GM19099 (cell line): ENCODE results near the gene WNT6.

Source experiments
- POLR2A ChIP-seq: IDR thresholded peaks from 3 replicates; pipeline ENCODE4 v1.6.1; 2011; ENCODE audit warnings: low read depth; ENCODE audit not compliant: insufficient read length; ENCODE audit errors: extremely low read depth

WNT6 gene

DNA sequence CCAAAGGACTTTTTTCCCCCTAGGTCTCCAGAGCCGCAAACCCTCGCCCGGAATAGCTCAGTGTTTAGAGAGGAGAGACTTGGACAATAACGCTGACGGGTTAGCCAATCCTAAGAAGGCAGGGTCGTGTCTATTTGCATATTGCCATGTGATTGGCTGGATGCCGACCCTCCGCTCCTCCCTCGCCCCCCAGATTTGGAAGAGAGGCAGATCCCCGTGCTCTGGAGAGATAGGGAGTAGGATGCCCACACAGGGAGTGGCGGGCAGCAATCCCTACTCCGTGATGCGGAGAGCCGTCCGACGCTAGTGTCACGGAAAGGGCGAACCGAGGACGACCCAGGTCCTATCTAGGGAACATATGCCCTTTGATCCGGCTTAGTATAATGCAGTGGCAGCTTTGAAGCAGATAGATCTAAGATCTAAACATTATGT lies 1.4 kb downstream of the WNT6 start:
- no peak for TF ChIP-seq POLR2A

DNA sequence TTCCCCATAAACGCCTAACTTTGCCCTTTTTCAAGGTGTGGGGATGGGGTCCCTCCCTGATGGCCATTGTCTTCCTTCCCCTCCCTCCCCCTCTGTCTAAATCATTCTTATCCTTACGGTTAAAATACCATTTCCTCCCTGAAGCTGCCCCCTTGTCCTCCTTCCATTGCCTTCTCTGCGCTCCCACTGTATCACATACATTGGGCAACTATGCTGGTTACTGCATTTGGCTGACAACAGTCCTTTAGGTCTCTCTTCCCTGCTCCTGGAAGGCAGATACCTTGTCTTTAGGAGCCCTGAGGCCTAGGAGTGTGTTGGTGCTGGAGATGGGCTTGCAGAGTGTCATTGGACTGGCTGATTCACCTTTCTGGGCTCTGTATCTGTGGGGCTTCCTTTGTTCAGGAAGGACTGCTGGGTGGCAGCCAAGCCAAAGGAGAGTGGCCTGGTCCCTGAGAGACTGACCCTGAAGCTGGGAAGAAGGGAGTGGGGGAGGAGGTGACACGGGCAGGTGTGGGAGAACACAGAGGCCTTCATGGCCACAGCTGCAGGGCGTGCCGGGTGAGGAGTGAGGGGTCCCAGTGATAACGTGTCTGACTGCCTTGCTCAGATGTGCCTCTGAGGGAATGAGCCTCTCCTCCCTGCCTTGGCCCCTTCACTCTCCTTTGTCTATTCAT lies 2.2 kb downstream of the WNT6 start:
- no peak for TF ChIP-seq POLR2A

DNA sequence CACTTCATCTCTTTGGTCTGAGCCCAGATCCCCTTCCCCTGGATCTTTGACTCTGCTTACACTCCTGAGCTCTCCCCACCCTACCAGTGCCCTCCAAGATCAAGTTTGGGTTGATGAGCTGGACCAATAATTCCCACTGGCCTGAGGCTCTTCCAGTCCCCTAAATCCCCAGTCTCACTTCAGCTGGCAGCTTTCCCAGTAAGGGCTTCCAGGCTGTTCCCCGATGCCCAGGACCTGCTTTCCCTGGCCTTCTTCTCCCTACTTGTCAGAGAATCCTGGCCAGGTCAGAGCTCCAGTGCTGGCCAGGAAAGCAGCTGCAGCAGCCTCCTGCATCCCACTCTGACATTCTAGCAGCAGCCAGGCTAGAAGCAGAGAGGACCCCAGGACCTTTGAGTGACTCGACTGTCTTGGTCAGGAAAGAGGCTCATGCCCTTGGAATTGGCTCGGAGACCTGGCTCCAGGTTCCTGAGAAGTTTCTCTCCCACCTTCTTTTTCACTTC lies 3.5 kb downstream of the WNT6 start:
- TF ChIP-seq POLR2A, result no peak

DNA sequence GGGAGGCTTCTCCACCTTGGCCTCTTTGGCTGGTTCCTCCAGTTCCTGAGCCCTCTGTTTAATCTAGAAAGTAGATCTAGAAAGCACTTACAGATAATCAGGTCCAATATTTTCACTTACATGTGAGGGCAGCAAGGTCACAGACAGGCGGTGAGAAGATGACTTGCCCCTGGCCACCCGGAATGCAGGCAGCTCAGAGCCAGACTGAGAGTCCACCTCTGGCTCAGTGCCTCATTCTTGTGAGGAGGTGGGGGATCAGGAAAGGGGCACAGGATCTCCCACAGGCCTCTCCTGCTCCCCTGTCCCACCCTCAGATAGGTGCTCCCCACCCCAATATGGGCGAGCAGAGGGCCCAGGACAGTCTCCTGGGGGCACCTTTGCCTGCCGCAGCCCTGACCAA lies 5.8 kb downstream of the WNT6 start:
- TF ChIP-seq POLR2A, result no peak

DNA sequence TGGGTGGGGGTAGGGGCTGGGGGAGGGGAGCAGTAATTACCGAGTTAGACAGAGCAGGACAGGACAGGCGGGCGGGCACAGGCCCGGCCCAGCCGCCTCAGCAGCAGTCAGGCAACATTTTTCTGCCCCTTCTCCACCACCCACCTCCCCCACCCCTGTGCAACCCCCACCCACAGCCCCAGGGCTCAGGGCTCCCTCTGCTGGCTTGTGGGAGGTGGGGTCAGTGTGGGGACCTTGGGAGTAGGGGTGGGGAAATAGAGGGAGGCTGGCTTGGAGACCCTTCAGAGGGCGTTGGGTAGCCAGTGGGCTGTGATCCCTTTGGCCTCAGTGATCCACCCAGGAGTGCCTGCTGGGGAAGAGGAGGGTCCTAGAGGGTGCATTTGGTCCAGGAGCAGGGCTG lies 6.4 kb downstream of the WNT6 start:
- no peak for TF ChIP-seq POLR2A

DNA sequence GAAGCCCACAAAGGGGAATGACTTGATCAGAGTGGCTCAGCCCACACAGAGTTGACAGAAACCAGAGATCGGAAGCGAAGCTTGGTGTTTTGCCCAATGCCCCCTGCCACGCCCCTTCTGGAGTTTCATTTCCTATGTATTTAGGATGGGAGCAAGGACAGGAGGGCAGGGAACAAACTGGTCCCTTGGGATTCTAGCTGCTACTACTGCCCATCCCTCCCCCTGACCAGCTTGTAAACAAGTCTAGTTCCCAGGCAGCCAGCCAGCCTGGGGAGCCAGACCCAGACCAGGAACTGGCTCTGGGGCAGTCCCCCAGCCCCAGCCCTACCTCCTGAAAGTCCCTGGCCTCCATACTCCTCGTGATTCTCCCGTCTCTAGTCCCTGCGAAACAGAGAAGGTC lies 8.3 kb downstream of the WNT6 start:
- no peak for TF ChIP-seq POLR2A

DNA sequence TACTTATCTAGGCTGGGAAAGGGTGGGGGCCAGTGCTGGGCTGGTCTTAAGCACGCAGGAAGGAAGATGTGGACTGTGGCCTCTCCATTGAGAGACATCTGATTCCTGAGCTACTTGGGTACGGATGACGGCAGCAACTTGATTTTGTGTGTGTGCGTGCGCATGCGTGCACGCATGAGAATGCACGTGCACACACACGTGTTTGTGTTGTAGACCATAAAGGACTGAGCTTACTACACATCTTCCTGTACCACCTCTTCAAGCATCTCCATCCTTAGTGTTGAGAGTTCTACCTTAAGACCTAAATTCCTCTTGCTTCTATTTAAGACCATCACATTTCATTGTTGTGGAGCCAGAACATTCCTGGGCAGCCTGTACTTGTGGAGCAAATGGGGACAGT lies 9.5 kb downstream of the WNT6 start:
- no peak for TF ChIP-seq POLR2A

DNA sequence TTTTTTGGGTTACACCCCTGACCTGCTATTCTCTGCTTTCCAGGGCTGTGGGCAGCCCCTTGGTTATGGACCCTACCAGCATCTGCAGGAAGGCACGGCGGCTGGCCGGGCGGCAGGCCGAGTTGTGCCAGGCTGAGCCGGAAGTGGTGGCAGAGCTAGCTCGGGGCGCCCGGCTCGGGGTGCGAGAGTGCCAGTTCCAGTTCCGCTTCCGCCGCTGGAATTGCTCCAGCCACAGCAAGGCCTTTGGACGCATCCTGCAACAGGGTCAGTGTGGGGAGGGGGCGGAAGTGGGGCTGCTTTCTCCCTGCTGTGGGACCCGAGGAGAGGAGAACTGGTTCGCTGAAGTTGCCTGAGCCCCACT lies 11.4 kb downstream of the WNT6 start:
- TF ChIP-seq POLR2A, result no peak

DNA sequence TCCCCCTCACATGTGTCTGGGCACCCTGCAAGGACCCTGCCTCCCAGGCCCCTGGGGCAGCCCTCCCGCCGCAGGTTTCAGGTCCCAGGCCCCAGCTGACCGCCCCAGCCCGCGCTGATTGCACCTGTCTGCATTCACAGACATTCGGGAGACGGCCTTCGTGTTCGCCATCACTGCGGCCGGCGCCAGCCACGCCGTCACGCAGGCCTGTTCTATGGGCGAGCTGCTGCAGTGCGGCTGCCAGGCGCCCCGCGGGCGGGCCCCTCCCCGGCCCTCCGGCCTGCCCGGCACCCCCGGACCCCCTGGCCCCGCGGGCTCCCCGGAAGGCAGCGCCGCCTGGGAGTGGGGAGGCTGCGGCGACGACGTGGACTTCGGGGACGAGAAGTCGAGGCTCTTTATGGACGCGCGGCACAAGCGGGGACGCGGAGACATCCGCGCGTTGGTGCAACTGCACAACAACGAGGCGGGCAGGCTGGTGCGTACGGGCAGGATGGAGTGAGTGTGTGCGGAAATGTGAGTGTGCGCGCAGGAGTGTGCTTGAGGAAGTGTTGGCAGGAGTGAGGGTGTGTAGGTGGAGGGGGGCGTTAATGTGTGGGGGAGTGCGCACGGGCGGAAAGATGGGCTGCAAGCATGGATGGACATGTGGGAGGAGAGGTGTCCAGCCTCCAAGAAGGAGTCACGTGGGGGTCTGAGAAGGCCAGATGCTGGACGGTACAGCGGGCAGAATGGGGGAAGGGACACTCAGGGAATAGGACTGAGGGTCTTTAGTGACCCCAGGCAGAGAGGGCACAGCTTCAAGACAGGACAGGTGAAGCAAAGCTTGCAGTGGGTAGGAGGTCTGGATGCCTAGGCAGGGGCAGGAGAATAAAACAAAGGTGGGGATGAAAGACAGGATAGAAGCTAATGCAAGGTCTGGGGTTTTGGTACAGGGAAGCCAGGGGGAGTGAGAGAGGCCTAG lies 12.0 kb downstream of the WNT6 start:
- TF ChIP-seq POLR2A, result no peak

DNA sequence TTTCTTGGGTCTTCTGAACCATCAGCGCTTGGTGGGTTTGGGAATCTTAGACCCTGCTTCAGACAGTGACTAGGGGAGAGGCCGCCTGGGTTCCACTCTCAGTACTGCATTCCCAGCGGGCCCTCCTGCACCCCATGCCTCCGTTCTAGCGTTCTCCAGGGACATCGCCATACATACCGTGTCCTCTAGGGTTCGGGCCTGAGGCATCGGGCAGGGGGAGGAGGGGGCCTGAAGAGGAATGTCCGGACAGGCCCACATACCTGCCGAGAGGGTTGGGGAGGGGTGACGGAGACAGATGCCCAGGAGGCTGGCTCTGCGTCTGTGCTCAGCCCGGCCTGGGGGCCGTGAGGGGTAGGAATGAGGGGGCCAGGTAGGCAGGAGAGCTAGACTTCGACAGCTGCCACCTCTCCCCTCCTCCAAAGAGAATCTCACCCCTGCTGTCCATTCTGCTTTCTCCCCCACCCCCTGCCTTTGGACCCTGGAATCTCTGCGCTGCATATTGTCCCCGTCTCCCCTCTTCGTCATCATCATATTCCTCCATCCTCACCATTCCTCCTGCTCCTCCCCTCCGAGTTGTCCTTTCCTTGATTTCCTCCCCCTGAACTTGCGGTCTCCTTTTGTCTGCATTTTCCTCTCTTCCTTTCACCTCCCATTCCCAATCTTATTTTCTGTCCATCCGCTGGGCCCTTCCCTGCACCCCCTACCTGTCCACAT lies 13.2 kb downstream of the WNT6 start:
- TF ChIP-seq POLR2A, result no peak

DNA sequence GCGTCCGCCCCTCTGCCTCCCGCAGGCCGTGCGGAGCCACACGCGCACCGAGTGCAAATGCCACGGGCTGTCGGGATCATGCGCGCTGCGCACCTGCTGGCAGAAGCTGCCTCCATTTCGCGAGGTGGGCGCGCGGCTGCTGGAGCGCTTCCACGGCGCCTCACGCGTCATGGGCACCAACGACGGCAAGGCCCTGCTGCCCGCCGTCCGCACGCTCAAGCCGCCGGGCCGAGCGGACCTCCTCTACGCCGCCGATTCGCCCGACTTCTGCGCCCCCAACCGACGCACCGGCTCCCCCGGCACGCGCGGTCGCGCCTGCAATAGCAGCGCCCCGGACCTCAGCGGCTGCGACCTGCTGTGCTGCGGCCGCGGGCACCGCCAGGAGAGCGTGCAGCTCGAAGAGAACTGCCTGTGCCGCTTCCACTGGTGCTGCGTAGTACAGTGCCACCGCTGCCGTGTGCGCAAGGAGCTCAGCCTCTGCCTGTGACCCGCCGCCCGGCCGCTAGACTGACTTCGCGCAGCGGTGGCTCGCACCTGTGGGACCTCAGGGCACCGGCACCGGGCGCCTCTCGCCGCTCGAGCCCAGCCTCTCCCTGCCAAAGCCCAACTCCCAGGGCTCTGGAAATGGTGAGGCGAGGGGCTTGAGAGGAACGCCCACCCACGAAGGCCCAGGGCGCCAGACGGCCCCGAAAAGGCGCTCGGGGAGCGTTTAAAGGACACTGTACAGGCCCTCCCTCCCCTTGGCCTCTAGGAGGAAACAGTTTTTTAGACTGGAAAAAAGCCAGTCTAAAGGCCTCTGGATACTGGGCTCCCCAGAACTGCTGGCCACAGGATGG lies 14.0 kb downstream of the WNT6 start:
- no peak for TF ChIP-seq POLR2A

DNA sequence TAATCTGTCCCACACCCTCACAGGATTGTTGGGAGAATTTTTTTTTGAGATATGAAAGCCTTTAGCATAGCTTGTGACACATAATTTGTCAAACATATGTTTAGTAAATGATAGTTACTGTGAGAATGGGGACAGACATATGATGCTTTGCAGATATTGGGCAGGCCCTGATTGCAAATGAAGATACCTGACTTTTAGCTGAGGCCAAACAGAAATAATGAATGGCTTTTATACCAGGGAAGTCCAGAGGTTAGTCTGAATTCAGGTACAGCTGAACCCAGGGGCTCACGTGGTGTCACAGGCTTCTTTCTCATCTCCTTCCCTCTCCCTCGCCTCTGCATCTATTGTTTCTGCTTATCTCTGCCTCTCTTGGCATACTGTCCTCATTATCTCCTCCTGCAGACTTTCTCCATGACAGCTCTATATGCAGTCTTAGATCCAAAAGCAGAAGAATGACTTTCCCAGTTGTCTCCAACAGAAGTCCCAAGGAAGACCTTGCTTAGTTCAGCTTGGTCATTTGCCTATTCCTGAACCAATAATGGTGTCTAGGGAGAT lies 16.2 kb downstream of the WNT6 start:
- TF ChIP-seq POLR2A, result no peak

DNA sequence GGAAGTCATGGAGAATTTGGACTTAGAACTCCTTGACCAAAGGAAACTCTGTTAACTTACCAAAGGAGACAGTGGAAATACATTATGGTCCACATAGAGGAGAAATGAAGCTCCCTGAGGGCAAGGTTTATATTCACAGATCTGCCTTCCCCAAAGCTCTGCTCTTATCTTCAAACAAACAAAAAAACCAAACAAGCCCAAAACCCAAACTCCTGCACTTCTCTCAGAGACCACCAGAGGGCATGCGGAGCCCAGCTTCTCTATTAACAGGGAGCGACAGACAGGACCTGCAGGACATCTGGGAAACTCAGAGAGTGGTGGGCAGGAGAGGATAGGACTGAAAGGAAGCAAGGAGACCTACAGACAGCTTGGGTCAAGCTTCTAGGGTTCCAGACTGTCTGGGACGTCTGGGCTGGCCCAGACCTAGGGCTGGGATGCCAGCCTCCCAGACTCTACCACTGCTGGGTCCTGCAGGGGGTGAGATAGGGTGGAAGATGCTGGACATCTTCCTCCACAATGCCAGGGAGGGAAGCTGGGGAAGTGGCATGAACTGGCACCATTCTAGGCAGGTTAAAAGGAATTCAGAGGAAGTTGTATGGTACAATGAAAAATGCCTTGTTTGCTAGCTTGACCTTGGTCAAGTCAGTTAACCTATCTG lies 17.1 kb downstream of the WNT6 start:
- TF ChIP-seq POLR2A, result no peak

DNA sequence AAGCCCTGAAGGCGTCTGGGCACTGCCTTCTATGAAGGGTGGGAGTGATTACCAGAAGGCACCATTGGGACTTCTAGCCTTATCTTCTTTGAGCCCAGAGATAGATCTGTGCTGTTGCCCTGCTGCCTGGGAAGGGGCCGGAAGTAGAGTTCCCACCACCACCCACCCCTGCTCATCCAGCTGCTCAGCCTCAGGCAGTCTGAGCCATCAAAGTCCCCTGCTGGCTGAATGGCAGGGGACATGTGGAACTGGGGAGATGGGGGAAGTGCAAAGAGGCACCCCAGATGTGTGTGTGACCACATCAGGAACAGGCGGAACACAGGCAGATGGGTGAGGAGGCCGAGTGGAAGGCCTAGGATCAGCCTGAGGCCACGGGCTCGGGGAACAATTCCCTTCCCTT lies 17.7 kb downstream of the WNT6 start:
- TF ChIP-seq POLR2A, result no peak
